K562 (cell line): ENCODE measurements around the gene SLC25A10. TPM values are rescaled to one million over a fixed set of nuclear protein-coding genes. Genes with fewer than 3 reads are reported as not detected.

Source experiments
- CBX5 ChIP-seq: IDR thresholded peaks from 2 replicates; pipeline ENCODE4 v1.6.1; 2014; ENCODE audit warnings: low read depth, borderline replicate concordance
- CCNT2 ChIP-seq: IDR thresholded peaks from 2 replicates; pipeline ENCODE4 v1.6.1; 2011; ENCODE audit warnings: borderline replicate concordance, low read depth, mild to moderate bottlenecking, moderate library complexity, mixed read lengths, low read length; ENCODE audit not compliant: insufficient read length; ENCODE audit errors: extremely low read depth
- CEBPB ChIP-seq: fragments of 450-650 bp; IDR thresholded peaks from 2 replicates; pipeline ENCODE4 v1.6.1; 2016; ENCODE audit warnings: missing genetic modification characterization, missing compliant biosample characterization
- ELF2 ChIP-seq: fragments of 250-450 bp; sonication (Bioruptor Pico); IDR thresholded peaks from 2 replicates; pipeline ENCODE4 v1.5.0; 2021; ENCODE audit warnings: mild to moderate bottlenecking
- NFIX ChIP-seq: fragments of 250-450 bp; sonication (Bioruptor Pico); IDR thresholded peaks from 2 replicates; pipeline ENCODE4 v1.4.0; 2020; ENCODE audit warnings: low read depth, mild to moderate bottlenecking, moderate library complexity
- NR2C1 ChIP-seq, 2 experiments: fragments of 450-650 bp; IDR thresholded peaks; 2 replicates each; pipeline ENCODE4 v1.6.1; 2017; ENCODE audit warnings: mild to moderate bottlenecking in 2 of 2, antibody characterized with exemption in 1 of 2, inconsistent platforms in 1 of 2, missing compliant biosample characterization in 1 of 2, missing genetic modification characterization in 1 of 2
- ZEB2 ChIP-seq: fragments of 450-650 bp; IDR thresholded peaks from 2 replicates; pipeline ENCODE4 v1.6.1; 2016
- ZNF143 ChIP-seq: sonication (generic); formaldehyde crosslinking; IDR thresholded peaks from 2 replicates; pipeline ENCODE4 v1.9.0; 2022; ENCODE audit warnings: mild to moderate bottlenecking, missing genetic modification reagents
- ZNF184 ChIP-seq: sonication (generic); formaldehyde crosslinking; IDR thresholded peaks from 2 replicates; pipeline ENCODE4 v1.5.0; 2020; ENCODE audit warnings: missing genetic modification reagents
- ZNF57 ChIP-seq: fragments of 450-650 bp; formaldehyde crosslinking; IDR thresholded peaks from 2 replicates; pipeline ENCODE4 v1.4.0; 2020; ENCODE audit warnings: mild to moderate bottlenecking, moderate library complexity
- ZNF75A ChIP-seq: fragments of 450-650 bp; formaldehyde crosslinking; IDR thresholded peaks from 2 replicates; pipeline ENCODE4 v1.4.0; 2020; ENCODE audit warnings: mild to moderate bottlenecking
- ZNF785 ChIP-seq: fragments of 250-450 bp; sonication (Bioruptor Pico); IDR thresholded peaks from 2 replicates; pipeline ENCODE4 v1.4.0; 2020; ENCODE audit warnings: mild to moderate bottlenecking
- polyA plus RNA-seq, 8 experiments: library from polyadenylated mRNA; depleted of rRNA in 4 of 8; stranded (reverse) in 5 of 8; unstranded in 3 of 8; fragments of >200 nt; fragmentation: Nextera tagmentation in 2 of 8; fragmentation: Illumina TruSeq in 1 of 8; extraction: Ambion mirVana in 2 of 8; extraction: Trizol in 1 of 8; gene quantifications; 2 replicates each; pipeline versions ENCODE4 v1.2.1 to v1.2.3, GENCODE V29; 2011 to 2014; ENCODE audit warnings: inconsistent platforms in 1 of 8, missing spikeins in 1 of 8
- total RNA-seq, 7 experiments: library from RNA; depleted of rRNA in 6 of 7; stranded (reverse); fragments of >200 nt in 6 of 7; fragmentation: Illumina TruSeq in 2 of 7; extraction: Trizol in 2 of 7; gene quantifications; 2 replicates each; pipeline versions ENCODE4 v1.2.1 to v1.2.3, GENCODE V29; 2011 to 2021; ENCODE audit warnings: low replicate concordance in 1 of 7
- TF ChIP-seq, protein P1 (sequence below): fragments of 450-650 bp; conservative IDR thresholded peaks from 2 replicates; pipeline ENCODE4 v1.6.1; 2016; ENCODE audit warnings: missing genetic modification characterization, low read depth, mild to moderate bottlenecking, control low read depth, missing compliant biosample characterization
- TF ChIP-seq, protein P2 (sequence below): fragments of 150-350 bp; IDR thresholded peaks from 2 replicates; pipeline ENCODE4 v1.6.1; 2014; ENCODE audit warnings: low read depth, mild to moderate bottlenecking, low read length, borderline replicate concordance
- TF ChIP-seq, protein P3 (sequence below), 2 experiments: fragments of 200-800 bp in 1 of 2; sonication (Bioruptor generic) in 1 of 2; sonication (generic) in 1 of 2; formaldehyde crosslinking in 1 of 2; IDR thresholded peaks in 1 of 2; conservative IDR thresholded peaks in 1 of 2; 2 replicates each; pipeline versions ENCODE4 v1.5.0 to v1.6.1; 2016 to 2020; ENCODE audit warnings: missing compliant biosample characterization in 1 of 2, missing genetic modification characterization in 1 of 2, missing genetic modification reagents in 1 of 2
- TF ChIP-seq, protein P4 (sequence below): fragments of 250-450 bp; sonication (Bioruptor Pico); IDR thresholded peaks from 2 replicates; pipeline ENCODE4 v1.5.0; 2021; ENCODE audit warnings: mild to moderate bottlenecking, moderate library complexity

SLC25A10 gene
- total and polyA plus RNA-seq, 9 of the 15 experiments (the other 6 are each of a cell fraction or from before 2014, with no cell fraction given) = 0.10 to 85.6 (median 34.3) TPM

DNA sequence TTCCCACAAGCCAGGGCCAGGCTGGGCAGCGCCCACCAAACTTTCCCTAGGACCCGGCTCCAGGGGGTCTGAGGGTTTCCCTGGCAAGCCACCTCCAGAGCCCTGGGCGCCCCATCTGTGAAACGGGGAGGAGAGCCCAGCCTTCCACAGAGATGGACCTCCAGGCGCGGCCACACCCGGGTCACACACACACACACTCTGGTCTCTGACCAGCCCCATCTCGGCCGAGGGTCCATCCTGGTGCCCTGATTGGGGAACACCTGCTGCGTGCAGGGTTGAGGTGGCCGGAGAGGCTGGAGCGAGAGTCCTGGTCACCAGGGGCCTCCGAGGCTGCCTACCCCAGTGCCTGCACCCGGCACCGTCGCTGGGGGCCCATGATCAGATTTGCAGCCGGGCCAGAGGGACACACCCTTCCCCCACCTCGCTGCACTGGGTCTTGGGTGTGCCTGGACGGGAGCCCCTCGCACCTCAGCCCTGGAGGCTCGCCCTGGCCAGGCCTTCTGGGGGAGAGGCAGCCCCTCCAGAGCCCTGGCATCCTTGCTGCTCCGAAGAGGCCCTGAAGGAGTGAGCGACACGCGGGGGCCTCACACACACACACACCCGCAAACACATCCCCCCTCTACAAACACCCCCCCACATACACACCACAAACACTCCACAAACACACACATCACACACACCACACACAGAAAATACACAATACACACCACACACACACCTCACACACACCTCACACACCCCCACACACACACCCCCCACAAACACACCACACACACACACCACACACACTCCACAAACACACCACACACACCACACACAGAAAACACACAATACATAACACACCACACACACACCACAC is 29.7 kb downstream of the SLC25A10 start (continued):
- TF ChIP-seq, protein P1, sequence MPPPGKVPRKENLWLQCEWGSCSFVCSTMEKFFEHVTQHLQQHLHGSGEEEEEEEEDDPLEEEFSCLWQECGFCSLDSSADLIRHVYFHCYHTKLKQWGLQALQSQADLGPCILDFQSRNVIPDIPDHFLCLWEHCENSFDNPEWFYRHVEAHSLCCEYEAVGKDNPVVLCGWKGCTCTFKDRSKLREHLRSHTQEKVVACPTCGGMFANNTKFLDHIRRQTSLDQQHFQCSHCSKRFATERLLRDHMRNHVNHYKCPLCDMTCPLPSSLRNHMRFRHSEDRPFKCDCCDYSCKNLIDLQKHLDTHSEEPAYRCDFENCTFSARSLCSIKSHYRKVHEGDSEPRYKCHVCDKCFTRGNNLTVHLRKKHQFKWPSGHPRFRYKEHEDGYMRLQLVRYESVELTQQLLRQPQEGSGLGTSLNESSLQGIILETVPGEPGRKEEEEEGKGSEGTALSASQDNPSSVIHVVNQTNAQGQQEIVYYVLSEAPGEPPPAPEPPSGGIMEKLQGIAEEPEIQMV = no peak
- TF ChIP-seq CEBPB (tag) (no peak), ZNF184 (CRISPR knock-in tag) (no peak), ZNF57 (no peak), ZNF75A (CRISPR knock-in tag) (no peak), ZNF785 (CRISPR knock-in tag) (no peak), ZEB2 (no peak), CCNT2 (no peak), ZNF143 (CRISPR knock-in tag) (no peak), ELF2 (CRISPR knock-in tag) (no peak), NR2C1 (IDR thresholded peaks at IDR 0.05) (no peak), NR2C1 (tag; IDR thresholded peaks at IDR 0.05) (no peak), NFIX (CRISPR knock-in tag) (no peak), CBX5 (no peak)
- TF ChIP-seq, protein P2, sequence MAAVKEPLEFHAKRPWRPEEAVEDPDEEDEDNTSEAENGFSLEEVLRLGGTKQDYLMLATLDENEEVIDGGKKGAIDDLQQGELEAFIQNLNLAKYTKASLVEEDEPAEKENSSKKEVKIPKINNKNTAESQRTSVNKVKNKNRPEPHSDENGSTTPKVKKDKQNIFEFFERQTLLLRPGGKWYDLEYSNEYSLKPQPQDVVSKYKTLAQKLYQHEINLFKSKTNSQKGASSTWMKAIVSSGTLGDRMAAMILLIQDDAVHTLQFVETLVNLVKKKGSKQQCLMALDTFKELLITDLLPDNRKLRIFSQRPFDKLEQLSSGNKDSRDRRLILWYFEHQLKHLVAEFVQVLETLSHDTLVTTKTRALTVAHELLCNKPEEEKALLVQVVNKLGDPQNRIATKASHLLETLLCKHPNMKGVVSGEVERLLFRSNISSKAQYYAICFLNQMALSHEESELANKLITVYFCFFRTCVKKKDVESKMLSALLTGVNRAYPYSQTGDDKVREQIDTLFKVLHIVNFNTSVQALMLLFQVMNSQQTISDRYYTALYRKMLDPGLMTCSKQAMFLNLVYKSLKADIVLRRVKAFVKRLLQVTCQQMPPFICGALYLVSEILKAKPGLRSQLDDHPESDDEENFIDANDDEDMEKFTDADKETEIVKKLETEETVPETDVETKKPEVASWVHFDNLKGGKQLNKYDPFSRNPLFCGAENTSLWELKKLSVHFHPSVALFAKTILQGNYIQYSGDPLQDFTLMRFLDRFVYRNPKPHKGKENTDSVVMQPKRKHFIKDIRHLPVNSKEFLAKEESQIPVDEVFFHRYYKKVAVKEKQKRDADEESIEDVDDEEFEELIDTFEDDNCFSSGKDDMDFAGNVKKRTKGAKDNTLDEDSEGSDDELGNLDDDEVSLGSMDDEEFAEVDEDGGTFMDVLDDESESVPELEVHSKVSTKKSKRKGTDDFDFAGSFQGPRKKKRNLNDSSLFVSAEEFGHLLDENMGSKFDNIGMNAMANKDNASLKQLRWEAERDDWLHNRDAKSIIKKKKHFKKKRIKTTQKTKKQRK = no peak
- TF ChIP-seq, protein P3, sequence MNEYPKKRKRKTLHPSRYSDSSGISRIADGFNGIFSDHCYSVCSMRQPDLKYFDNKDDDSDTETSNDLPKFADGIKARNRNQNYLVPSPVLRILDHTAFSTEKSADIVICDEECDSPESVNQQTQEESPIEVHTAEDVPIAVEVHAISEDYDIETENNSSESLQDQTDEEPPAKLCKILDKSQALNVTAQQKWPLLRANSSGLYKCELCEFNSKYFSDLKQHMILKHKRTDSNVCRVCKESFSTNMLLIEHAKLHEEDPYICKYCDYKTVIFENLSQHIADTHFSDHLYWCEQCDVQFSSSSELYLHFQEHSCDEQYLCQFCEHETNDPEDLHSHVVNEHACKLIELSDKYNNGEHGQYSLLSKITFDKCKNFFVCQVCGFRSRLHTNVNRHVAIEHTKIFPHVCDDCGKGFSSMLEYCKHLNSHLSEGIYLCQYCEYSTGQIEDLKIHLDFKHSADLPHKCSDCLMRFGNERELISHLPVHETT (CRISPR knock-in tag; conservative IDR thresholded peaks at IDR 0.05 in 1 of 2, IDR thresholded peaks at IDR 0.05 in 1 of 2) = no peak
- TF ChIP-seq, protein P4, sequence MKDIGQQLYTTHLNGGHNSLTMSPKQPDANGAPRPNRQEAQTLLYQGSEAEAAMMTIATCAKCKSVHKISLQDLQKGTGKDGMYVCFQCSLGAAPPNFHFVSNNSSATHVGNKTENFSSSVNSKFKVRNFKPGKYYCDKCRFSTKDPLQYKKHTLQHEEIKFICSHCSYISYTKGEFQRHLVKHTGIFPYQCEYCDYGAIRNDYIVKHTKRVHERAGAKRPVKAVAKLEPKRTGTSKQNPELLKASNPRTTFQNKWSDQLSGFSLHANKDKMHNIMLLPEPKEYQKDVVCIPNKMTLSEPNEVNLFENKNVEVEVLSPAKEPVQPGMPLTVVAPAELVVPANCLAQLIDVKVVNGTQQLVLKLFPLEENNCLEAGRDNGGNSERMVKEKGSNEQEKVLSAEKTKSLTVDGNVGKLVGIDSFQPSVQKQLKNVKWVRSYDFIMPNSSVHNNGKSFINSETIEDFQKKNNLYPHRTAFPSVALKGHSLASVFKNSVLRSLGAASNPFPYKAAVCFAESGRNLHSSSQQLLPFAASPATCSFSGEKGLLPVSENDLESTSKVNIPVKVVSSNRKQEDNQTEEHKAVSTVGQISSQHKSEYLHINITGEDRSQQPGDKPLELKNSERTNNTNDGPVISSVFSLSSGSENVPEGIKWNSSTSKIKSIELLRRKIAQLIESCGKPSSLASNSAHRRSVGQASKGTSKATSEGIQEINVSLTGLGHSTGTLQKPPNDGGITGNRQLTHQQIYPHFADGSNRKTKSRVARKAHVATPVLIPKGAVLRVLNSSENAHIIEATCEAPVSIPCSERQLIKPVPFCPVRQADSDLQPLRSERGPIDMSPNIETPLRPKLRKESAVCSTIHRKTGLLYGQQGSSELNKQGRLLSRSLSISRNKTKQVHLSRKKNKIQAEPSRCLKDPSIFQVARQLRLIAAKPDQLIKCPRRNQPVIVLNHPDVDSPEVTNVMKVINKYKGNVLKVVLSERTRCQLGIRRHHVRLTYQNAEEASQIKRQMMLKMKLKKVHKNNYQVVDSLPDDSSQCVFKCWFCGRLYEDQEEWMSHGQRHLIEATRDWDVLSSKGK (CRISPR knock-in tag) = no peak
